Endodermal cell (in vitro differentiated cells): ENCODE results near the gene ARHGAP32. TPM values are rescaled to one million over a fixed set of nuclear protein-coding genes. Genes with fewer than 3 reads are reported as not detected.
"Not testable (repeated sequence)": the region's sequence is repeated elsewhere in the genome, so short reads cannot be mapped to it uniquely, and the experiment has no call there.

ENCODE experiments used
- DNase-seq: peaks from one replicate; pipeline ENCODE4 v3.0.0-alpha.2; 2017
- H3K27ac ChIP-seq: 2 replicates; pipeline ENCODE4 v1.5.1; 2013; ENCODE audit warnings: mild to moderate bottlenecking, low read depth, low read length, moderate library complexity
- H3K27me3 ChIP-seq: 2 replicates; pipeline ENCODE4 v1.6.1; 2013; ENCODE audit warnings: mild to moderate bottlenecking, low read length, moderate library complexity; ENCODE audit not compliant: insufficient read depth, control insufficient read depth, poor library complexity, severe bottlenecking
- H3K36me3 ChIP-seq: 2 replicates; pipeline ENCODE4 v1.7.0; 2013; ENCODE audit warnings: mild to moderate bottlenecking, low read length, moderate library complexity; ENCODE audit not compliant: control insufficient read depth, insufficient read depth
- H3K4me1 ChIP-seq: one replicate; pipeline ENCODE4 v1.7.0; 2013; ENCODE audit warnings: low read length; ENCODE audit not compliant: control insufficient read depth, insufficient read depth
- H3K4me3 ChIP-seq: 2 replicates; pipeline ENCODE4 v1.5.1; 2013; ENCODE audit warnings: mild to moderate bottlenecking, low read length, moderate library complexity
- H3K9ac ChIP-seq: 2 replicates; pipeline ENCODE4 v1.6.1; 2013; ENCODE audit warnings: mild to moderate bottlenecking, low read length, moderate library complexity; ENCODE audit not compliant: poor library complexity, severe bottlenecking; ENCODE audit errors: extremely low read depth
- H3K9me3 ChIP-seq: 2 replicates; pipeline ENCODE4 v1.6.1; 2013; ENCODE audit warnings: mild to moderate bottlenecking, low read length, moderate library complexity; ENCODE audit not compliant: control insufficient read depth
- H3K27ac Mint-ChIP-seq: 2 replicates; pipeline ENCODE4 v1.8.0; 2020; ENCODE audit warnings: mixed read lengths
- H3K27me3 Mint-ChIP-seq: 2 replicates; pipeline ENCODE4 v1.8.0; 2021; ENCODE audit warnings: mild to moderate bottlenecking, mixed read lengths; ENCODE audit not compliant: insufficient read depth
- H3K36me3 Mint-ChIP-seq: 2 replicates; pipeline ENCODE4 v1.8.0; 2020; ENCODE audit warnings: low read depth, mixed read lengths
- H3K4me1 Mint-ChIP-seq: 2 replicates; pipeline ENCODE4 v1.8.0; 2020; ENCODE audit warnings: mixed read lengths
- H3K4me3 Mint-ChIP-seq: 2 replicates; pipeline ENCODE4 v1.8.0; 2020; ENCODE audit warnings: mild to moderate bottlenecking, moderate library complexity, mixed read lengths
- H3K9me3 Mint-ChIP-seq: 2 replicates; pipeline ENCODE4 v1.8.0; 2020; ENCODE audit warnings: mild to moderate bottlenecking, mixed read lengths
- WGBS, 2 experiments: methylation state at CpG; one replicate each; pipeline versions ENCODE4 v1.1.5 to v1.1.7; 2013; ENCODE audit warnings: missing lambda C conversion rate in 2 of 2, mixed read lengths in 1 of 2; ENCODE audit not compliant: insufficient coverage in 1 of 2, insufficient read length in 1 of 2; 5-methylcytosine and 5-hydroxymethylcytosine counted together
- total RNA-seq, 2 donors: library from RNA; stranded (reverse); fragmentation: NEBNext Ultra II Directional in 1 of 2; extraction: Animal tissue kit (Norgen Biotek cat#: 25700) in 1 of 2; gene quantifications; 2 replicates in 1 of 2; 3 replicates in 1 of 2; pipeline ENCODE4 v1.2.1, GENCODE V29; 2021
- TF ChIP-seq, protein P1 (sequence below): fragments of 200-600 bp; sonication (generic); conservative IDR thresholded peaks from 2 replicates; pipeline ENCODE4 v1.5.0; 2021; ENCODE audit warnings: antibody characterized with exemption, mild to moderate bottlenecking

The ARHGAP32 gene
- total RNA-seq, 2 donors from 2014 or later, result 36.4 to 65.8 TPM

DNA sequence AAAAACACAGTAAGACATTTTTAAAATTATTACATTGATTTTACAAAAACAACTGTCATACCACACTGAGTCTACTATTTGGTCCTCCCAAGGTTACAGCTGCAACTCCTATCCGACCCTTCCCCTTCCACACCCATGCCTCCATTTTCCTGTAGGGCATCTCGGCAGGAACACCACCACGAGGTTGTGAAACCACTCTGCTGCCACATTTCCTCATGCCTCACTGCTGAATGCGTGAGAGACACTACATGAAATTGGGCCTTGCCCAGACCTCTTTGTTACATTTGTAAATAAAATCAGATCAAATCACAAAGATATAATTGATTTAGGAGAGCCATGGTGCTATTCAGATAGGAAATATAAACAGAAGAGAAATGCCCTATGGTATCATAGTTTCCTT, 2.0 kb downstream of the ARHGAP32 start:
- TF ChIP-seq, protein P1, sequence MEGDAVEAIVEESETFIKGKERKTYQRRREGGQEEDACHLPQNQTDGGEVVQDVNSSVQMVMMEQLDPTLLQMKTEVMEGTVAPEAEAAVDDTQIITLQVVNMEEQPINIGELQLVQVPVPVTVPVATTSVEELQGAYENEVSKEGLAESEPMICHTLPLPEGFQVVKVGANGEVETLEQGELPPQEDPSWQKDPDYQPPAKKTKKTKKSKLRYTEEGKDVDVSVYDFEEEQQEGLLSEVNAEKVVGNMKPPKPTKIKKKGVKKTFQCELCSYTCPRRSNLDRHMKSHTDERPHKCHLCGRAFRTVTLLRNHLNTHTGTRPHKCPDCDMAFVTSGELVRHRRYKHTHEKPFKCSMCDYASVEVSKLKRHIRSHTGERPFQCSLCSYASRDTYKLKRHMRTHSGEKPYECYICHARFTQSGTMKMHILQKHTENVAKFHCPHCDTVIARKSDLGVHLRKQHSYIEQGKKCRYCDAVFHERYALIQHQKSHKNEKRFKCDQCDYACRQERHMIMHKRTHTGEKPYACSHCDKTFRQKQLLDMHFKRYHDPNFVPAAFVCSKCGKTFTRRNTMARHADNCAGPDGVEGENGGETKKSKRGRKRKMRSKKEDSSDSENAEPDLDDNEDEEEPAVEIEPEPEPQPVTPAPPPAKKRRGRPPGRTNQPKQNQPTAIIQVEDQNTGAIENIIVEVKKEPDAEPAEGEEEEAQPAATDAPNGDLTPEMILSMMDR, result no peak
- Histone ChIP-seq H3K36me3 (no peaks in the 10 kb centered on the region), H3K9me3 (peaks cover 12% of the 10 kb centered on the region), H3K27ac (no peak overlapping the region), H3K9ac (no peak overlapping the region), H3K4me1 (no peaks in the 10 kb centered on the region), H3K4me3 (no peak overlapping the region), H3K27me3 (no peaks in the 10 kb centered on the region)
- WGBS, 2 experiments, result 93 to 94% methylated on average over 3 to 4 of the region's 4 CpGs
- no peak overlapping the region for H3K4me3 Mint-ChIP-seq
- no peaks in the 10 kb centered on the region for H3K27me3 Mint-ChIP-seq
- no peak overlapping the region for H3K27ac Mint-ChIP-seq
- peaks cover 15% of the 10 kb centered on the region for H3K36me3 Mint-ChIP-seq
- H3K9me3 Mint-ChIP-seq, result peaks cover 15% of the 10 kb centered on the region
- DNase-seq, result no peak
- no peaks in the 10 kb centered on the region for H3K4me1 Mint-ChIP-seq

DNA sequence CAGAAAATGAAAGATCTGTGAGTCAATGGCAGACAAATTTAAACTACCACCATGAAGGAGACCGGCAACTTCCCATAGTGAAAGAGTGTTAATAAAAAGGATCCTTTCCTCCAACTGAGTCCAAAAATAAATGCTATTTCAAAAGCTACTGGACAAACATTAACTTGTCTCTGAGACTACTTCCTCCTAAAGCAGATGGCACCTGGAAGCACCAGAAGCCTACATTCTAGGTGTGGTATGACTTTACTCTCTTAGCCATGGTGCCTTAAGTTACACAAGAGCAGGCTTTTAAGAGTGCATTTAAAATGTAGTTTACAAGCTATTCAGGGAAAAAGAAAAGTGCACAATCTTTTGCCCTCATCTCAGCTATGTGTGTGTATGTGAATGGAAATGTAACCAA, 2.5 kb downstream of the ARHGAP32 start:
- no peak overlapping the region for H3K27ac Mint-ChIP-seq

DNA sequence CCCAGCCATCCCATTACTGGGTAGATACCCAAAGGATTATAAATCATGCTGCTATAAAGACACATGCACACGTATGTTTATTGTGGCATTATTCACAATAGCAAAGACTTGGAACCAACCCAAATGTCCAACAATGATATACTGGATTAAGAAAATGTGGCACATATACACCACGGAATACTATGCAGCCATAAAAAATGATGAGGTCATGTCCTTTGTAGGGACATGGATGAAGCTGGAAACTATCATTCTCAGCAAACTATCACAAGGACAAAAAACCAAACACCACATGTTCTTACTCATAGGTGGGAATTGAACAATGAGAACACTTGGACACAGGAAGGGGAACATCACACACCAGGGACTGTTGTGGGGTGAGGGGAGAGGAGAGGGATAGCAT, 7.0 kb downstream of the ARHGAP32 start:
- peaks cover 16% of the 10 kb centered on the region for H3K9me3 Mint-ChIP-seq
- H3K4me1 Mint-ChIP-seq, DNase-seq, H3K4me1 ChIP-seq, H3K36me3 ChIP-seq, H3K9ac ChIP-seq, H3K27me3 ChIP-seq, H3K27ac ChIP-seq, H3K4me3 ChIP-seq, H3K27me3 Mint-ChIP-seq, H3K4me3 Mint-ChIP-seq, H3K27ac Mint-ChIP-seq: not testable (repeated sequence)
- peaks cover 15% of the 10 kb centered on the region for H3K36me3 Mint-ChIP-seq
- WGBS, 2 experiments, result 100% methylated on average over 2 of the region's 2 CpGs; no CpG with 5 or more reads in 1 of the 2 experiments
- H3K9me3 ChIP-seq, result peaks cover 12% of the 10 kb centered on the region

More for the DNA sequence above, 2.5 kb downstream of the ARHGAP32 start:
- H3K4me3 Mint-ChIP-seq, result no peak overlapping the region
- Histone ChIP-seq H3K9ac (no peak overlapping the region), H3K4me1 (no peaks in the 10 kb centered on the region), H3K9me3 (peaks cover 12% of the 10 kb centered on the region), H3K27ac (no peak overlapping the region), H3K36me3 (no peaks in the 10 kb centered on the region), H3K27me3 (no peaks in the 10 kb centered on the region), H3K4me3 (no peak overlapping the region)
- peaks cover 16% of the 10 kb centered on the region for H3K9me3 Mint-ChIP-seq
- H3K27me3 Mint-ChIP-seq, result no peaks in the 10 kb centered on the region
- DNase-seq, result no peak
- H3K36me3 Mint-ChIP-seq, result peaks cover 15% of the 10 kb centered on the region
- H3K4me1 Mint-ChIP-seq, result no peaks in the 10 kb centered on the region
- whole genome bisulfite sequencing, 2 experiments, result 100% methylated on average over 1 of the region's 1 CpG; no CpG with 5 or more reads in 1 of the 2 experiments
- TF ChIP-seq, protein P1, result no peak

DNA sequence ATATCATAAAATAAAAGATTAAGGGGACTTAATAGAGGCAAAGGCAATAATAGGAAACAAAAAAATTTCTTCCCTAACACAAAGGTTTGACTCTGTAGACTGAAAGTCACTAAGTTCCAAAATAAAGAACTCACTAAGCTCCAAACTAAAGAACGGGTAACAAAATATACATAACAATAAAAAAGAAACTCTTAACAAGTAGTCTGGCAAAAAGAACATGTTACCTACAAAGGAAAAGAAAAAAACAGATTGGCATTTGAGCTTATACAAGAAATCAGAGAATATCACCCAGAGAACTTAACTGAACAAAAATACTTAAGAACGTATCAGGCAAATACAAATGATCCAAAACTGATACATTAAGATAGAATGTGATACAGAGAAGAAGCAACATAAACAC, 7.5 kb downstream of the ARHGAP32 start:
- H3K4me3 Mint-ChIP-seq, result no peak overlapping the region
- 100% methylated on average over 1 of the region's 2 CpGs; no CpG with 5 or more reads in 1 of the 2 experiments for WGBS, 2 experiments

More for the DNA sequence above, 7.5 kb downstream of the ARHGAP32 start:
- Mint-ChIP-seq H3K4me1 (no peaks in the 10 kb centered on the region), H3K27ac (no peak overlapping the region), H3K36me3 (peaks cover 15% of the 10 kb centered on the region), H3K9me3 (peaks cover 16% of the 10 kb centered on the region), H3K27me3 (no peaks in the 10 kb centered on the region)
- no peak overlapping the region for H3K4me3 ChIP-seq
- no peak overlapping the region for H3K27ac ChIP-seq
- H3K9ac ChIP-seq, result no peak overlapping the region
- TF ChIP-seq, protein P1, result no peak
- no peaks in the 10 kb centered on the region for H3K4me1 ChIP-seq
- no peak for DNase-seq
- H3K27me3 ChIP-seq, result no peaks in the 10 kb centered on the region
- peaks cover 12% of the 10 kb centered on the region for H3K9me3 ChIP-seq
- H3K36me3 ChIP-seq, result no peaks in the 10 kb centered on the region
